NCI-H2081 (cell line): ENCODE data around the gene WDR72.

ENCODE experiments used
- DNase-seq, 2 experiments: peaks; one replicate each; lab custom pipeline; 2025; lab: John Stamatoyannopoulos, UW

Gene WDR72

DNA sequence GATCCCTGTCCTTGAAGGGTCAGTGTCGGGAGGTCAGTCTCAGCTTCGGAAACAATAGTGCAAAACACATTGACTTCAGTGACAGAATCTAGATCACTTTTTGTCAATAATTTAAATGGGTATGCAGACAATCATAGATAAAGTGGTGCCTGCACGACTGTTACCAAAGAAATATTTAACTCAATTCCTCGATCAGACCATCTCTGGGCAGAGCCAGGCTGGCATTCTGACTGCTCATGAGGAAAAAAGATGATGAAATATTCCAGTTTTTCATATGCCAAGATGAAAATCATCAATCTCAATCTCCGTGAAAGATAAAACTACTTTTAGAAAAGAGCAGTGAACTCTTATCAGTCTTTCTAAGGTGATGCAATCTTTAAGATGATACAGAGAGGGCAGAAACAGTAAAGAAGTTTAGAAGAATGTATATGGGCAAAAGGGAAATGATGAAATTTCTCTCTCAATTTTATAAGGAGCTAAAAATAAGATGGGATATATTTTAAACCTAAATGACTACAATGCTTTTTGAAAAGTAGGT lies 169.9 kb downstream of the WDR72 start:
- no peak for DNase-seq

- DNase-seq = no peak
Observed at GRCh38 chr15:53588773-53589172, 170.7 kb downstream of the WDR72 start.

GRCh38 chr15:53586799-53587198 lies 172.7 kb downstream of the WDR72 start:
- DNase-seq = peak; percentile 33 to 56

GRCh38 chr15:53581513-53581912 lies 177.9 kb downstream of the WDR72 start:
- no peak for DNase-seq

DNA sequence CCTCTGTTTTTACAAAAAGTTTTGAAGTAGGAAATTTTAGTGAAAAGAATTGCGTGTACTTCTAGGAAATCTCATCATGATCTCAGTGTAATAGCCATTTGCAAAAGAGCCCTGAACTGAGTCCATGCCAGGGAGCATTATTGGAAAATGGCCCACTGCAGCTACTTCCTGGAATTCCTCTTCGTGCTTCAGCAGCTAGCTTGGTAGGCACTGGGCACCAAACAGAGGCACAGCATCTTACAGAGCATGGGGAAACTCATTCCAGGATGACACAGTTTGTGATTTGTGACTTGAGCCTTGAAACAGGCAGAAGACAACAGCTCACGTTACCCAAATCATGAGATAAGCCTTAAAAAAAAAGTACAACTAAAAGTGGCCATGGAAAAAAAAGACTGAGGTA lies 179.1 kb downstream of the WDR72 start:
- DNase-seq = no peak

- no peak for DNase-seq
Observed at GRCh38 chr15:53576841-53577240, 182.6 kb downstream of the WDR72 start.

GRCh38 chr15:53573091-53573490 lies 186.4 kb downstream of the WDR72 start:
- no peak for DNase-seq

DNA sequence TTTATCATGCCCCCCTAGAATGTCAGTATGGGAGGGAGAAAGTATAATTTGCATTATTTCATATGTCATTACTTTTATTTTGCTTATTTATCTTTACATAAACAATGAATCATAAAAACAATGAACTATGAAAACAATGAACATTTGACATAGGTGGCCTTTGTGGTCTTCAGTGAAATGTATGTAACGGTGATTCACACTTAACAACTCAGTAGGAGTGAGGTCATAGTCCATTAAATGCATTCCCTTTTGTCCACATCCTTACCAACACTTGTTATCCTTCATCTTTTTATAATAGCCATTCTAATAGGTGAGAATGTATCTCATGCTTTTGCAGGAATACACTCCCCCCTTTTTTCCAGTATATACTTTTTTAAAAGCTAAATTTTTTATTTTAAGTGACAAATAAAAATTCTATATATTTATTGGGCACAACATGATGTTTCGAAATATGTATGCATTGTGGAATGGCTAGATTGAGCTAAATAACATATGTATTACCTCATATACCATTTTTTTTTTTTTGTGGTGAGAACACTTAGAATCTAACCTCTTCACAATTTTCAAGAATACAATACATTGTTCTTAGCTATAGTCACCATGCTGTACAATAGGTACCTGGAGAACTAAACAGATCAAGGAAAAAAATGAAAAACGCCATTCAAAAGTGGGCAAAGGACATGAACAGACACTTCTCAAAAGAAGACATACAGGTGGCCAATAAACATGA lies 189.5 kb downstream of the WDR72 start:
- DNase-seq = no peak

- no peak for DNase-seq
Observed at GRCh38 chr15:53566912-53567311, 192.6 kb downstream of the WDR72 start.

- DNase-seq = no peak
Observed at GRCh38 chr15:53565721-53566120, 193.7 kb downstream of the WDR72 start.

GRCh38 chr15:53564647-53565046 lies 194.8 kb downstream of the WDR72 start:
- DNase-seq = no peak

GRCh38 chr15:53563627-53564026 lies 195.8 kb downstream of the WDR72 start:
- no peak for DNase-seq

- DNase-seq = peak; percentile 22 to 31
Observed at GRCh38 chr15:53559364-53560277, 199.8 kb downstream of the WDR72 start.

GRCh38 chr15:53558384-53558783 lies 201.1 kb downstream of the WDR72 start:
- no peak for DNase-seq

GRCh38 chr15:53555226-53555625 lies 204.2 kb downstream of the WDR72 start:
- no peak for DNase-seq

- no peak for DNase-seq
Observed at GRCh38 chr15:53549697-53550305, 209.7 kb downstream of the WDR72 start.

DNA sequence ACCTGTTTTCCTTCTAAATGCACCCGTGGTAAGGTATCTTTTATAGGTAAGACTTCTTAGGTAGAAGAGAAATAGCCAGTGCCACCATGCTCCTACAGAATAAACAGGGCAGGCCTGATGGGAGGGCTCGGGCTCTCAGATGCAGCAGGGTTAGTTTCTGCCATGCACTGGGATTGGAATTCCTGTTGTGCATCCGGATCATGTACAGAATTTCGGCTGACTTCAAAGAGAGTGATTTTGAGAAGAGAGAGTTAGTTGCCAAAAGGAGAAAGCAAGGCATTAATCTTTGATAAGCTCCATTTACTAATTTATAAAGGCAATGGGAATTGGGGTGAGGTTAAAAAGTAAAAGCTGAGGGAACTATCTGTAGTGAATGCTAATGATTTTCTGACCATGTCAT lies 211.2 kb downstream of the WDR72 start:
- no peak for DNase-seq

- DNase-seq = peak in 1 of 2 experiments; percentile 15
Observed at GRCh38 chr15:53540626-53541300, 218.7 kb downstream of the WDR72 start.

DNA sequence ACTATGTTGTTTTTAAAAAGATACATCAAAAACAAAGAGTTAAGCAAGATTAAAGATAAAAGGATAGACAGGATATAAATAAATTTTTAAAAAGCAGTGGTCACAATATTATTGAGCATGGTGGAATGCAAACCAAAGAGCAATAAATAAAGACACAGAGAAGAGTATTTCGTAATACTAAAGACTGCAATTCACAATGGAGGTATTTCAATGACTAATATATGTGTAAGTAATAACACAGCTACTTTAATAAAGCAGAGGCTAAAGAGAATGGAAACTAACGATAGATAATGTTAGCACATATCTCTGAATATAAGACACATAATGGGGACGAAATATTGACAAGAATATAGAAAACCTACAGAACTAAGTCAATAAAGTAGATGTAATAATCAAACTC lies 219.6 kb downstream of the WDR72 start:
- no peak for DNase-seq

GRCh38 chr15:53536479-53537120 lies 222.9 kb downstream of the WDR72 start:
- no peak for DNase-seq

GRCh38 chr15:53535886-53536285 lies 223.6 kb downstream of the WDR72 start:
- DNase-seq = no peak
